HFF-Myc (cell line): ENCODE measurements around the gene PDIA4.
"Not testable (repeated sequence)": the region's sequence is repeated elsewhere in the genome, so short reads cannot be mapped to it uniquely, and the experiment has no call there.

Experiments
- DNase-seq: peaks from one replicate; pipeline ENCODE4 v3.0.0-alpha.2; 2011; ENCODE audit warnings: low read depth; ENCODE audit errors: extremely low read depth
- H3K4me3 ChIP-seq: replicated peaks from 2 replicates; pipeline ENCODE4 v1.5.1; 2011; ENCODE audit warnings: low read depth, mild to moderate bottlenecking, control low read depth, low read length
- CTCF ChIP-seq: IDR thresholded peaks from 2 replicates; pipeline ENCODE4 v1.5.1; 2012; ENCODE audit warnings: mild to moderate bottlenecking, low read depth, low read length, control low read depth; ENCODE audit errors: missing control alignments

The PDIA4 gene

GRCh38 chr7:149053885-149054284, 25.6 kb upstream of the PDIA4 start:
- H3K4me3 ChIP-seq = no peak overlapping the region
- no peak for TF ChIP-seq CTCF
- DNase-seq = no peak

GRCh38 chr7:149053384-149053783, 25.1 kb upstream of the PDIA4 start:
- TF ChIP-seq CTCF = no peak
- H3K4me3 ChIP-seq = no peak overlapping the region
- DNase-seq = no peak

GRCh38 chr7:149050941-149051340, 22.6 kb upstream of the PDIA4 start:
- TF ChIP-seq CTCF = no peak
- no peak for DNase-seq
- no peak overlapping the region for H3K4me3 ChIP-seq

GRCh38 chr7:149048805-149049204, 20.5 kb upstream of the PDIA4 start:
- DNase-seq = no peak
- TF ChIP-seq CTCF = no peak

GRCh38 chr7:149046416-149046815, 18.1 kb upstream of the PDIA4 start:
- TF ChIP-seq CTCF = no peak
- DNase-seq = no peak
- H3K4me3 ChIP-seq = no peak overlapping the region

More at GRCh38 chr7:149048805-149049204, 20.5 kb upstream of the PDIA4 start:
- H3K4me3 ChIP-seq = no peak overlapping the region

- no peak for TF ChIP-seq CTCF
- H3K4me3 ChIP-seq = no peak overlapping the region
- DNase-seq = no peak
Observed at GRCh38 chr7:149043936-149044335, 15.6 kb upstream of the PDIA4 start.

GRCh38 chr7:149041350-149041749, 13.0 kb upstream of the PDIA4 start:
- no peak overlapping the region for H3K4me3 ChIP-seq
- TF ChIP-seq CTCF = no peak
- DNase-seq = no peak

GRCh38 chr7:149038641-149039040, 10.3 kb upstream of the PDIA4 start:
- not testable (repeated sequence) for DNase-seq, H3K4me3 ChIP-seq
